ENCODE results near the gene FAF2.
"Not testable (repeated sequence)": the region's sequence is repeated elsewhere in the genome, so short reads cannot be mapped to it uniquely, and the experiment has no call there.

Gene FAF2

DNA sequence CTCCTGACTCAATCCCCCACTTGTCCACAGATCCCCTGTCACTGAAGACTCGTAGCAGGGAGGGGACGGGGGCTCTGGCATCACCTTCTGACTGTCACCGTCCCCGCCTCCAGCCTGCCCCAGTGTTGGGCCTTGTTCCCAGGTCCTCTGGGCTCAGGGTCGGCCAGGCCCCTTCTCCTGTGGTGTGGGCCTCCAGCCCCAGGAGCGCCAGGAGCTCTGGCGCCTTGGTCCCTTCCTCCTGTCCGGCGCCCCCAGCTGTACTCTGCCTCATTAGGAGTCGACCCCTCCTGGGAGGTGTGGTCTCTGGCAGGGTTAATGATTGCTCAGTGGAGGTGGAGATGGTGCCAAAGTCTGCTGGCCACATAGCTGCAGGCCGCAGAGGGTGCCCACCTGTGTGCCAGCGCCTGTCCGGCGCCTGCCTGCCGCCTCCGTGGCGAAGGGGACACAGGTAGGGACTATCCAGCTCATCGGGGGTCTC, 100.8 kb downstream of the FAF2 start, which contains the start of gene CDHR2:
CDHR2 (plus strand) TSS at position 376 of the 478 bp plus-strand sequence. CDS start 16,011 bp downstream, outside the sequence.
- no peak for DNase-seq

DNA sequence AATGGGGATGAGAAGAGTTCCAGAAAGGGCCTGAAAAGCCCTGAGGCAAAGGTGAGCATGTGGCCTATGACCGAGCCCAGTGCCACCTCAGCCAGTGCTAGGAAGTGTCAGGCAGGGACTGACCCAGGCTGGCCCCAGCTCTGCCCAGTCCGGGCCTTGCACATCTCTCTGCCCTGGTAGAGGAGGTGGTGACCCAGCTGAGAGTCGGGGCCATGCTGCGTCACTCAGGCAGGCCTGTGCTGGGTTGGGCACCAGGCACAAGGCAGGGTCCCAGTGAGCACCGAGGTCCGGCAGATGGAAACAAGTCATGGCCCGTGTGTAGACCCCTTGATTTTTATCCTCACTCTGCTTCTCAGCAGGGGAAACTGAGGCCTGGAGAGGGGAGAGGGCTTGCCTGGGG, 101.7 kb downstream of the FAF2 start:
- no peak for DNase-seq

DNA sequence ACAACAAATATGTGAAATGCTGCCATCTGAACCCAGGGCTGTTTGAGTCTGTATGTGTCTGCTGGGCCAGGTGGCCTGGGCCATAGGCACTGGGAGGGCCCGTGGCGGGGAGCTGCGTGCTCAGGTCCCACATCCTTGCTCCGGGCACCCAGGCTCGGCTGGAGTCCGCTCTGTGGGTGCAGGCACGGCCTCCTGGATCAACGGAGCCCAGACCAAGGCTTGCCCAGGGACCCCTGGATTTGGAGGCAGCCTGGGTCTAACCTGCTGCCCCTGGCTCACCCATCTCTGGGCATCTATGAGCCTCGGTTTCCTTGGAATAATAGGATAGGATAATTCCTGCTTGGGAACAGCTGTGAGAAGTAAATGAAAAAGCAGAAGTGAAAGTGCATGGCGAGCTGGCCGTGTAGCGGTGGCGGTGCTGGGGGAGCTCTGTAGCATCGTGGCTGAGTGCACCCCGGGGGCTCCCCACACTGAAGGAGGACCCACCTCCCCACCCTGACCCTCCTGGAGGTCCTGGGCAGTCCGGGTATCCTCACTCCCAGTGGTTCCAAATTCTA, 102.2 kb downstream of the FAF2 start:
- DNase-seq, result no peak

DNA sequence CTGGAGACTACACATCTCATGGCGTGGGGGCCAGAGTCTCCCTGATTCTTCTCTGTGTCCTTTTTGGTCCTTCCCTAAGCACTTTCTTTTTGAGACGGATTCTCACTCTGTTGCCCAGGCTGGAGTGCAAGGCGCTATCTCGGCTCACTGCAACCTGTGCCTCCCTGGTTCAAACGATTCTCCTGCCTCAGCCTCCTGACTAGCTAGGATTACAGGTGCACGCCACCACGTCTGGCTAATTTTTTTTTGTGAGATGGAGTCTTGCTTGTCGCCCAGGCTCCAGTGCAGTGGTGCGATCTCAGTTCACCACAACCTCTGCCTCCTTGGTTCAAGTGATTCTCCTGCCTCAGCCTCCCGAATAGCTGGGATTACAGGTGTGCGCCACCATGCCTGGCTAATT, 102.8 kb downstream of the FAF2 start:
- not testable (repeated sequence) for DNase-seq

DNA sequence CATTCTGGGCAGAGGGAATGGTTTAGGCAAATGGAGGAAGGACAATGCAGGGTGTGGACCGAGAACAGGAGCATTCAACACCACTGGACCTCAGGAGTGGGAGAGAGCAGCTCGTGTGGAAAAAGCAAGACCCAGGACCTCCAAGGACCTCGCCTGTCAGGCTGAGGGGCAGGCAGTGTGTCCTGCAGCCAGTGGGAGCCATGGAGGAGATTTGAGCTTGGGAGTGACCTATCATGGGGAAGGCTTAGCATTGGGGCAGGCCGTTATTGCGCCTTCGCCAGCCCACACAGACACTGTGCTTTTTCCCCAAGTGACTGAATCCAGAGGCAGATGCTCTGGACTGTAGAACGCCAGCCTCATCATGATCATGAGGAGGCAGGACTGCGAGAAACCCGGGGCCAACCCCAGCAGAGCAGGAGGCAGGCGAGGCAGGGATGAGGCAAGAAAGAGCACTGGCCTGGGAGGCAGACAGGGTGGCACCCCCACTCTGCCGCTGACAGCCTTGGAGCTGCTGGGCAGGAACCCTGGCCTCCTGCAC, 104.2 kb downstream of the FAF2 start:
- DNase-seq, result no peak

DNA sequence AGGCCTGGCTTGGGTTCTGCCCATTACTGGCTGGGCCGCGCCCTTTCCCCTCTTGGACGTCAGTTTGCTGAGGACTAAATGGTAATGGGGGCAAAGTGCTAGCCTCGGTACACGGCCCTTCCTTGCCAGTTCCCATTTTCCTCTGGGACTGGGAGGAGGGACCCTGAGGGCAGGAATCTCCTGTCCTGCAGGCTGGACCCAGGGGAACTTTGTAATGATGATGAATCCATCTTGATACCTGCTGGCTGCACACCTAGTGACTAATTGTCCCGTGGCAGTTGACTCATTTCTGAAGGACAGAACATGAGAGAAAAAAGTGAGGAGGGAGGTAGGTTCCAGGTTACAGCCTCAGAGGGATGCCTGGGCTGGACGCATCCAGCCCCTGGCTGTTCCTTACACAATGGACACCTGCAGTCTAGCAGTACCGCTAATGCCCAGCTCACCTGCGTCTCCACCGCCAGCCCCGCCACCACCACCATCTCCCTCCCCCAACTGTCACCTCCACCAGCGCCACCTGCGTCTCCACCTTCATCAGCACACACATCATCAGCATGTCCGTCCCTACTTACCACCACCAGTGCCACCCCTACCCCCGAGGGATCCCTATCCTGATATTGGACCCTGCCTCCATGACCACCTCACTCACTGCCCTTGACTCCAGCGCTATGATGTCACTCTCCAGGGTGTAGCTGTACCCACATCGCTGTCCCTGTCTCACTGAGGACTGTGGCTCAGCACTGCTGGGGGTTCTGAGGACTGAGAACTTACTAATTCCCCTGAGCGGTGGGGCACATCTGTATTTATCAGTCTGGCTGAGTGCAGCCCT, 105.3 kb downstream of the FAF2 start:
- no peak for DNase-seq

DNA sequence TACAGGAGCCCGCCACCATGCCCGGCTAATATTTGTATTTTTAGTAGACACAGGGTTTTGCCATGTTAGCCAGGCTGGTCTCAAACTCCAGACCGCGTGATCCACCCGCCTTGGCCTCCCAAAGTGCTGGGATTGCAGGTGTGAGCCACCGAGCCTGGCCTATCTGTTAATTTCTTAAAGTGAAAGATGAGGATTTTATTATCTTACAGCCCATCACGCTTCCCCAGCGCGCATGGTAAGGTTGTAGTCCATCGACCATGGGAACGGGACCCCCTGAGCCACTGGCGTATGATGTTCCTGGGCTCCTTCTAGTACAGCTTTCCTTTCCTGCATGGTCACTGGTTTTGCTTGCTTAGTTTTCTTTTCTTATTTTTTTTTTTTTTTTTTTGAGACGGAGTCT, 109.7 kb downstream of the FAF2 start:
- no peak for DNase-seq
